CD4-positive, alpha-beta T cell treated with Interleukin-17A for 4 hours (primary cell): ENCODE results near the gene FOSL1.
A peak's percentile ranks its signal among the peaks of the same experiment; 100 is the strongest.
"Not testable (repeated sequence)": the region's sequence is repeated elsewhere in the genome, so short reads cannot be mapped to it uniquely, and the experiment has no call there.

Source experiments
- DNase-seq: peaks from one replicate; pipeline ENCODE4 v3.0.0-alpha.2; 2020; ENCODE audit warnings: mixed read lengths

The FOSL1 gene

DNA sequence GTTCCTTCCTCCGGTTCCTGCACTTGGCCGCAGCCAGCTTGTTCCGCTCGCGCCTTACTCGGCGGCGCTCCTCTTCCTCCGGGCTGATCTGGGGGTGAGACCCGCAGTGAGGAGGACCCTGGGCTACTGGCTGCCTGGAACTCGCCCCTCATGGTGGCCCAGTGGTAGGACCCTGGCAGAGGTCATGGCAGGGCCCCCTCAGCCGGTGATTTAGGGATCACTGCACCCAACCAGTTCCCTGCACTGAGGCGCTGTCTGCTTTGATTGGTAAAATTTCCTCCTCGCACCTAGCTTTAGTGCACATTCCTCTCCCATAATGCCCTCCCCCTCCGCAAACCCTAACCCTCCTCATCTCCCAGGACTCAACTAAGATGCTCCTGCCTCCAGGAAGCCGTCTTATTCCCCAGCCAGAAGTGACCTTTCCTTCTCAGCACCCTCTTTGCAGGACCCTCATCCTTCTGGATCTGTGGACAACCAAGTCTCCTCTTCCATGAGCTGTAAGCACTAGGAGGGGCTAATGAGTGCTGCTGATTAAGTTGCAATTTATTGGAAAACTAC lies 6.1 kb downstream of the FOSL1 start:
- DNase-seq = peak; percentile 55

DNA sequence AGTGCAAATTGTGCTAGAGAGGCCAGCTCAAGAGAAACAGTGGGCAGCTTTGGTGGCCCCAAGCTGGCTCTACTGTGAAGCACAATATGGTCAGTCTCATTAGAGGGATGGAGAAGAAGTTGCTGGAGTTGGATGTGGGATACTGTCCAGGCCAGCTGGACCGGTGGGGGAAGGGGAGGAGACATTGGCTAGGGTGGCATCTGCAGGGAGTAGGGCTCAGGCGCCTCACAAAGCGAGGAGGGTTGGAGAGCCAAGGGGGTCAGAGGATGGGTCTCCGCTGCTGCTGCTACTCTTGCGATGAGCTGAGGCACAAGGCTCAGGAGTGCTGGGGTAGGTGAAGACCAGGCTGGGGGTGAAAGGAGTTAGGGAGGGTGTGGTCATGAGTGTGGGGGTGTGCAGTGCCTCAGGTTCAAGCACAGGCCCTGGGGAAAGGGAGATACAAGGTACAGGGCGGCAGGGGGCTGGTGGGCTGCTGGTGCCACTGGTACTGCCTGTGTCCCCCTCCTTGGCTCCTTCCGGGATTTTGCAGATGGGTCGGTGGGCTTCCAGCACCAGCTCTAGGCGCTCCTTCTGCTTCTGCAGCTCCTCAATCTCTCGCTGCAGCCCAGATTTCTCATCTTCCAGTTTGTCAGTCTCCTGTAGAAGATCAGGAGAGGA lies 7.4 kb downstream of the FOSL1 start:
- DNase-seq = no peak

DNA sequence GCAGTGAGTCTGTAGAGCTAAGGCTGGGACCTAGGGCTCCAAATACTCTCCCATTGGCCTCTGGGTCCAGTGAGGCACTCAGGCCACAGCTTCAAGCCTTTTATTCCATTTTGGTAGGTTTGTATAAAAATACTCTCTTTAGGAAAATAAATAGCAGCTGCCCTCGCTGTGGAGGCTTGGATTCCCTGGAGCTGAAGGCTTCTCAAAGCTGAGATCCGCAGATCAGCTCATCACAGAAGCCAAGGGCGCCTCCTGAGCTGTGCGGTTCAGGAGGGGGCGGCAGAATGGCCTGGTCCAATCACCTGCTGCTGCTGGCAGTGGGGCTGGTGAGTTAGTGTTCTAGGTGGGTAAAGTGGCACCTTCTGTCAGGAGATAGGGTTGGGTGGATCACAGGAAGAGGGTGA lies 8.0 kb downstream of the FOSL1 start:
- not testable (repeated sequence) for DNase-seq

DNA sequence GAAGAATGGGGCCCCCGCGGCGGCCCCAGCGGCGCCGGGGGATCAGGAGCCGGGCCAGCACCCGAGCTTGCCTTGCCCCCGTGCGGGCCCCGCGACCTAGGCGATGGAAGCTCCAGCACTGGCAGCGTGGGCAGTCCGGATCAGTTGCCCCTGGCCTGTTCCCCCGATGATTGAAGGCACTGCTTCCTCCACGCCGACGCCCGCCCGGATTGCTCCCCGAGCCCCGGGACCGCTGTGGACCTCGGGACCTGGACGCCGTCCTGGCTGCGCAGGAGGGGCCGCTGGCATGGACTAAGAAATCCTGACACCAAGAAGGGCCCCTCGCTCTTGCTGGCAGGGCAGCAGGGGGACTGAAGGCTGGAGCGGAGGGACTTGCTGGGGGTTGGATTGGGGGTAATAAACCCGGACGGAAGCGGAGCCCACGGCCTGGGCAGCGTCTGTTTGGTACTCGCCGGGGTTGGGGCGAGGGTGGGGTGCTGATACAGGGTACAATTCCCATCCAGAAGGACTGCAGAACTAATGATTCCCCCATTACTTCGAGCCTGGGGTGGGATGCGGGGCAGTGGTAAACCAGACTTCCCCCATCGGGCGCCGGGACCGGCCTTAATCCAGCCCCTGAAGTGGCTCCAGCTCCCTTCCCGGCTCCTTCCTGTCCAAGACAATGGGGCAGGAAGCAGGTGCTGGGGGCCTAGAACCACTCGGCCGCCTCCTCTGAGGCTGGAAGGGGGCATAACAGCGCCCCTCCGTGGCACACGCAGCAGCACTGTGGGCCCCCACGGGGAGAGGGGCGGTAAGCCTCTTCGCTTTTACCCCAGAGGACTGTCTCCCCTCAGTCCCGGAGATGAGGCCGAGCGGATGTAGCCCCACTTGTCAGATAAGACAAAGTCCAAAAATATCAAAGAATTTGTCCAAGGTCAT lies 8.7 kb downstream of the FOSL1 start:
- DNase-seq = peak; percentile 35

DNA sequence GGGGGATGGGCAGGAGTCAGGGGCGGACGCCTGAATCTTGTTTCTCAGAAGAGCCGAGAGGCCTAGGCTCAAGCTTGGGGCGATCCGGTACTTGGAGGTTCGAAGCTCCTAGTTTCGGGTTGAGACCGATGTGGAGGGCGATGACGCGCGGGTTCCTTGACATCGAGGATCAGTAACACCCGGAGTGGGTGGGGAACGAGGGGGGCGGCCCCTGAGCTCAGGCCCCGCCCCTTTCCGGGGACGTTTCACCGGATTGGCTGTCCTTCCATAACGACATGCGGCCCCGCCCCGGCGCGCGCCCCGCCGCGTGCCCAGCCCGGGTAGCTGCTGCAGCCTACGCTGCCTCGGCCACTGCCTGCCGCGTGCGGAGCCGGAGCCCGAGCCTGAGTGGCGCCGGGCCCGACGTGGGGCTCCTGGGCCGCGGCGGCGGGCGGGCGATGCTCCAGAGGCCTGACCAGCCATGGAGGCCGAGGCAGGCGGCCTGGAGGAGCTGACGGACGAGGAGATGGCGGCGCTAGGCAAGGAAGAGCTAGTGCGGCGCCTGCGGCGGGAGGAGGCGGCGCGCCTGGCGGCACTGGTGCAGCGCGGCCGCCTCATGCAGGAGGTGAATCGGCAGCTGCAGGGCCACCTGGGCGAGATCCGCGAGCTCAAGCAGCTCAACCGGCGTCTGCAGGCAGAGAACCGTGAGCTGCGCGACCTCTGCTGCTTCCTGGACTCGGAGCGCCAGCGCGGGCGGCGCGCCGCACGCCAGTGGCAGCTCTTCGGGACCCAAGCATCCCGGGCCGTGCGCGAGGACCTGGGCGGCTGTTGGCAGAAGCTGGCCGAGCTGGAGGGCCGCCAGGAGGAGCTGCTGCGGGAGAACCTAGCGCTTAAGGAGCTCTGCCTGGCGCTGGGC lies 9.6 kb downstream of the FOSL1 start, which contains the start of gene CCDC85B:
Gene CCDC85B, plus strand, starts transcription at position 350 of the 895 bp plus-strand sequence. Its CDS starts 111 bp downstream, at position 461.
- DNase-seq = peak; percentile 99

DNA sequence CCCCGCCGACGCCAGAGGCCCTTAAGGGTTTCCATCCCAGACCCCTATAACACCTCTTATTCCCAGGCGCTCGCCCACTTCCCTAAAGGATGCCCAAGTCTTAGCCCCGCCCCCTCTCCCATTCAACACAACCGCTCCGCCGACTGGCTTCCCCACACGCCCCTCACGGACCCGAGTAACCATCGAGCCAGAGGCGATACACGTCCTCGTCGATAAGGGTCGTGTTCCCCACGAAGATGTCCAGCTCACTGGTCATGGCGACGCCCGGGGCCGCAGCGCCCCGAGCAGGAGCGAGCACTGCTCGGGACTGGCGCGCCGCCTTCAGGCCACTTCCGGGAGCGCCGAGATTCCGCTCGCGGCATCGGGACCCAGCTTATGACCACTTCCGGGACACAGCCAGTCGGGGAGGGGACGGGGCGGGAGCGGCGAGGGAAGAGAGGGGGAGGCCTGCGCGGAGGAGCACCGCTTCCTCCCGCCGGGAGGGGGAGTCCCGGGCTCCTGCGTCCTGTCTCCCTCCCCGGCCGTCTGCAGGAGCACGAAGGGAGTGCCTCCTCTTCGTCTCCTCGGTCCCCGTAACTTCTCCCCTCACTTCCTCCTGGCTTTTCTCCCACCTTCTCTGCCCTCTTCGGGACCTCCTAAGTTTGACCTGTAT lies 11.9 kb downstream of the FOSL1 start, which contains the start of gene FIBP:
Gene FIBP, minus strand, starts transcription at position 309 of the 652 bp plus-strand sequence. Its CDS starts 53 bp downstream, at position 256.
- DNase-seq = peak; percentile 96

DNA sequence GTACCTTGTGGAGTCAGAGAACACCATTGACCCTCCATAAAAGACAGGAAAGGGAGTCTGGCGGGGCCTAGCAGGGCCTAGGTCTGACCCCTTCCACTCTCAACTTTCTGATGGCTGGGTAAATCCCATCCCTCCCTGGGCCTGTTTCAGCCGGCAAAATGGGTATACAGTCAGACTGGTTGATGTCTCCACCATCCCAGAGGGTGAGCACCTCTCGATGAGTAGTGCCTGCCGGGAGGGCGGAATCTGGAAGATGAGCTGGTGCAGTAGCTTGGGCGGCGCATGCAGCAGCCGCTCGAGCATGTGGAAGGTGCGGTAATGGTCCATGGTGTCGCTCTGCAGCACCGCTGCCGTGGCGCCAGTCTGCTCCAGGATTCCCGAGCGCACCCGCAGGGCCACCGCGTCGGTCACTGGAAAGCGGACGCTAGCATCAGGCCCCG lies 12.4 kb downstream of the FOSL1 start:
- peak; percentile 47 for DNase-seq

DNA sequence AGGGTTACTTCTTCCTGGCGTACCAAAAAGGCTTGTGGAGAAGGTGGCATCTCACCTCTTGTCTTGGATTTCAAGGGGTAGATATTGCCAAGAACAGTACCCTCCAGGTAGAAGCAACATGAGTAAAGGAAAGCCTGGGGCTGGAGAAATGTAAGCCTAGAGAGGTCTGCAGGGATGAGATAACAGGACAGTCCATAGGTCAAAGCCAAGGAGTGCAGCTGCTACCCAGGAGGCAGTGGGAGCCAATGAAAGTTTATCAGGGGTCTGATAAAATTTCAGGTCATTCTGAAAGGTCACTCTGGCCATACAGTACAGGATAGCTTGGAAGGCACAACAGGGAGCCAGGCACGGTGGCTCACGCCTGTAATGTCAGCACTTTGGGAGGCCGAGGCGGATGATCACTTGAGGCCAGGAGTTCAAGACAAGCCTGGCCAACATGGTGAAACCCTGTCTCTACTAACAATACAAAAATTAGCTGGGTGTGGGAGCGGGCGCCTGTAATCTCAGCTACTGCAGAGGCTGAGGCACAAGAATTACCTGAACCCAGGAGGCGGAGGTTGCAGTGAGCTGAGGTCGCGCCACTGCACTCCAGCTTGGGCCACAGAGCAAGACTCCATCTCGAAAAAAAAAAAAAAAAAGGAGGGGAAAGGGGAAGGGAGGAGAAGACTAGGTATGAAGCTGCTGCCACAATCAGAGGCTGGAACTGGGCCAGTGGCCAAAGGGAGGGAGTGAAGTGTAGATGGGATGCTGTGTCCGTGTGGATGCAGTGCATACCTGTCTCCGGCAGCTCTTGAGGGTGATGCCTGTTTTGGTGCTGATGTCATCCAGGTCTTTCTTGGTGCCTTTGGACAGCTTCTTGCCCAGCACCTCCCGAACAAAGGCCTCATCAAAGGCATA lies 13.1 kb downstream of the FOSL1 start:
- DNase-seq = no peak

DNA sequence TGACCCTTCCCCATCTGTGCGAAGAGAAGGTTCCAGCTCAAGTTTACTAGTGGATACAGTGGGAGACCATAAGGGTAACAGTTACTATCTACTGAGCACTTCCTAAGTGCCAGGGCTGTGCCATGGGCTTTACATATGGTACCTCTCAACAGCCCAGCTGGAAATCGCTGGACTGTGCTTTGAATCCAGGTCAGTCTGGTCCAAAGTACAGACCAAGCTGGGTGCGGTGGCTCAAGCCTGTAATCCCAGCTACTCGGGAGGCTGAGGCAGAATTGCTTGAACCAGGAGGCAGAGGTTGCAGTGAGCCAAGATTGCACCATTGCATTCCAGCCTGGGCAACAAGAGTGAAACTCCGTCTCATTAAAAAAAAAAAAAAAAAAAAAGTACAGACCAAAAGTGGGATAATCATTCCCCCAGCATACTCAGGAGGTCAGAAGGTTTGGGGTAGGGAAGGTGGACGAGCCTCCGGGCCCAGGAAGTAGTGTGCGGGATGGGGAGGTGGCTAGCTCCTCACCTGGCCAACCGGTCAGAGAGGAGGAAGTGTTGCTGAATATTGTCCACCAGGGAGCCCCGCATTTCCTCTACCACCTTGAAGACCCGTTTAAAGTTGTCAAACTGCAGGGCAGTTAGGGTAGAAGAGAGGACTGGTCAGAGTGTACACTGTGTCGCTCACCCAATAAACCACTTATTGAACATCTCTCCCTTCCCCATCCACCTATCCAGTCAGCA lies 14.2 kb downstream of the FOSL1 start:
- no peak for DNase-seq

DNA sequence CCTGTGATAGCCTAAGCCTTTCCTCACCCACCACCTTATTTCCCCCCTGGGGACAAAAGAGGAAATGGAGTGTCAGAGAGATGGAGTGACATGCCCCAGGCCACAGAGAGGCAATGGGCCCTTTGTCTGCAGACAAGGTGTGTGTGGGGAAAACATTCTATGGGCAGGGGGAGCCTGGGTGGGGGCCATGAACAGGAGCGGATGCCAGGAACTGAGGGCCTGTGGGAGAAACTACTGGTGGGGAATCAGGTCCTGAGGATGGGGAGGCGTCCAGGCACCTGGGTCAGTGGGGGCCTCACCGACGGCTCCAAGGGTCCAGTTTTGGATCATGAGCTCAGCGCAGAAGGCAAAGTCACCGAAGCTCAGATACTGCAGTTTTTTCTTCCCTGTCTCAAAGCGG lies 15.0 kb downstream of the FOSL1 start:
- no peak for DNase-seq

DNA sequence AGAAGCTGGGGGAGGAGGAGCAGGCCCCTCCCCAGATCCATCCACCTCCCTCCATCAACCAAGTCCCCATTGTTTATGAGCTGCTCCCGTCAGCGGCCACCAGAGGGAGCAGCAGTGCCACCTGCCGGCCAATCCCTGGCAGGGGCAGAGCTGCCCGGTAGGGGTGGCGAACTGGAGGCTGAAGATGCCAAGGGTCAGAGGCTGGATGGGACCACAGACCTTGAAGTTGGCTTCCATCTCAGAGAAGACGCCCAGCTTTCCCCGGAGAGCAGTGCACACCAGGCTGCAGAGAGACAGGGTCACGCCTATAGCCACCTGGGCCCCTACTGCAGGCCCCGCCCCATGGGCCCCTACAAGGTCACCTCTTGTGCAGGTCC lies 15.5 kb downstream of the FOSL1 start:
- peak; percentile 86 for DNase-seq

DNA sequence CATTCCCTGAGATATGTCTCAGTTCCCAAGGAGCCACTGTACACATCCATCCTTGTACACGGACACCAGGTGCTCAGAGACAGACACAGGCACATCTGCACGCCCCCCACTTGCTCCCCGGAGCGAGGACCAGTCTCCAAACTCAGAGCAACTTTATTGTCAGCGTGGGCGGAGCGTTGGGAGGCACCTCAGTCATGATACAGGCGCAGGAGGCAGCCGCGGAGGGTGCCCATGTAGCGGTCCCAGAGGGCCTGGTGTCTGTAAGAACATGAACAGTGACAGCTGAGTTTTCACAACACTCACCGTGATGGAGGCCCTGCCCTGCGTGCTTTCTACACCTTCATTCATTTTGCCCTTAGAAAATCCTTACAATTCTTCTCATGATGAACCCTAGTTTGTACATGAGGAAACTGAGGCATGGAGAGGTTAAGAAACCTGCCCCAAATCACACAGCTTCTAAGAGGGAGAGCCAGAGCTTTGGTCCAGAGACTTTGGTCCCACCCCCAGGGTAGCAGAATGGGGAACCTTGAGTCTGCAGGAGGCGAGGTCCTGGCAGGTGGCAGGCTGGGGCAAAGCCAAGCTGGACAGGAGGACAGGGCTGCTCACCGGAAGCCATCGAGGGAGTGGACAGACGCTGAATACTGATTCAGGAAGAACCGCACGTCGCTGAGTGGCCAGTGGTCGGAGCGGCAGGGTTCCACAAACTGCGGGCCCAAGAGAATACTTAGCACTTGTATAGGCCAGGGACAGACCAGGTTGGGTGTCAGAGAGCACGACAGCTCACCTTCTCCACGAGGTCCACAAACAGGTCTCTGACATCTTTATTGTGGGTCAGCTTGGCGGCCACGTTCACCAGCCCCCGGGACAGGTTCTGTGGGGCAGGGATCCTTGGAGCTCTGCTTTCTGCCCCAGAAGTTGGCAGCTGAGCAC lies 16.1 kb downstream of the FOSL1 start:
- DNase-seq = no peak

DNA sequence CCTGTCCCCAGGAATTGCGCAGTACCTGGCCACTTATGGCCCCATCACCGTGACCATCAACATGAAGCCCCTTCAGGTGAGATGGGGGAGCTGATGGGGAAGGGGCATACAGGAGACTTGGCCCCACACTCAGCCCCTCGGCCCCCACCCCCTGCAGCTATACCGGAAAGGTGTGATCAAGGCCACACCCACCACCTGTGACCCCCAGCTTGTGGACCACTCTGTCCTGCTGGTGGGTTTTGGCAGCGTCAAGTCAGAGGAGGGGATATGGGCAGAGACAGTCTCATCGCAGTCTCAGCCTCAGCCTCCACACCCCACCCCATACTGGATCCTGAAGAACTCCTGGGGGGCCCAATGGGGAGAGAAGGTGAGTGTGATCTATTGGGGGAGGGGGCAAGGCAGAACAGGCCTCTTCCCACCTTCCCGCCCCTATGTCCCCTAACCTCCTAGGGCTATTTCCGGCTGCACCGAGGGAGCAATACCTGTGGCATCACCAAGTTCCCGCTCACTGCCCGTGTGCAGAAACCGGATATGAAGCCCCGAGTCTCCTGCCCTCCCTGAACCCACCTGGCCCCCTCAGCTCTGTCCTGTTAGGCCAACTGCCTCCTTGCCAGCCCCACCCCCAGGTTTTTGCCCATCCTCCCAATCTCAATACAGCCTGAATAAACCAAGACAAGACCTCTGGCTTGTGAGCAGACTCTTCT lies 17.0 kb downstream of the FOSL1 start:
- no peak for DNase-seq

DNA sequence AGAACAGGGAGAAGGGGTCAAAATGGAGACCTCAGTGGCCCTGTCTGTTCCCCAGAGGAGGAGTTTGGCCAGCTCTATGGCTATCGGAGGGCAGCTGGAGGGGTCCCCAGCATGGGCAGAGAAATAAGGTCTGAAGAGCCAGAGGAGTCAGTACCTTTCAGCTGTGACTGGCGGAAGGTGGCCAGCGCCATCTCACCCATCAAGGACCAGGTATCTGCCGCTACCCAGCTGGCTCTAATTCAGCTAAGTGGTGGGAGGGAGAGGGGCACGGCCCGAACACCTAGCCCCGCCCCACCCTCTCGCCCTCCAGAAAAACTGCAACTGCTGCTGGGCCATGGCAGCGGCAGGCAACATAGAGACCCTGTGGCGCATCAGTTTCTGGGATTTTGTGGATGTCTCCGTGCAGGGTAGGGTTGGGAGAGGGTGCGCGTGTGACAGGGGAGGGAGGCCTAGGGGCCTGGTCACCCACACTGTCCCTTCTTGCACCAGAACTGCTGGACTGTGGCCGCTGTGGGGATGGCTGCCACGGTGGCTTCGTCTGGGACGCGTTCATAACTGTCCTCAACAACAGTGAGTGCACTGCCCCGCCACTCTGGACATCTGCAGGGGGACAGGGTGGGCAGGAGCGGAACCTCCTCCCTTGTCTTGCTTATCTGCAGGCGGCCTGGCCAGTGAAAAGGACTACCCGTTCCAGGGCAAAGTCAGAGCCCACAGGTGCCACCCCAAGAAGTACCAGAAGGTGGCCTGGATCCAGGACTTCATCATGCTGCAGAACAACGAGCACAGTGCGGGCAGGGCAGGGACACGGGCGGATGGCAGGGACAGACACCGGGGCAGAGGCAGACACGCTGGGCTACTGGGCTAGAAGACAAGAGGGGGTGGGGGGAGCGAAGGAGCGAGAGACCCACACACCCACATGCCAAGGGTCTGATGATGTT lies 17.8 kb downstream of the FOSL1 start:
- DNase-seq = no peak

DNA sequence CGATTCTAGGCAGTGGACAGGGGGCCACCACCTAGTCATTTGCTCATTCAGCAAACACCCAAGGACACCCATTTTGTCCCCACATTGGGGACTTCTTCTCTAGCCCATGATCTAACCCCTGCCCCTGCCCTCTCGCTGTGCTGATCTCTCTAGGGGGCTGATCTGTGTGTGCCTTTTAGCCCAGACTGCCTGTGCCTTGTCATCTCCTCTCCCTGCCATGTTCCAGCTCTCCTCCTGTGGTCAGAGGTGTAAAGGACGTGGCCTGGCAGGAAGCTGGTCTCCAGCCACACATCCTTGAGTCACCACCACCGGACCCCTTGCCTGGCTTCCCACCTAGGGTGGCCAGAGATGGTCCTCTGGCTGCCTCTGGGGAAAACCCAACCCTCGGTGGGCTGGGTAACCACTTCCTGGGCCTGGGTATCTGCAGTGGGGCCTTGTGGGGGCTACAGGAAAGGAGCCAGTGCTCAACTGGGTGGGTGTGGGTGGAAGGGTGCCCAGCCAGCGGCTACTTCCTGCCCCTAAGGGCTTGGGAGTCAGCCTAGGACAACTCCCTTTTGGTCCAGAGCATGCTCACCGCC lies 19.3 kb downstream of the FOSL1 start:
- peak; percentile 4 for DNase-seq

DNA sequence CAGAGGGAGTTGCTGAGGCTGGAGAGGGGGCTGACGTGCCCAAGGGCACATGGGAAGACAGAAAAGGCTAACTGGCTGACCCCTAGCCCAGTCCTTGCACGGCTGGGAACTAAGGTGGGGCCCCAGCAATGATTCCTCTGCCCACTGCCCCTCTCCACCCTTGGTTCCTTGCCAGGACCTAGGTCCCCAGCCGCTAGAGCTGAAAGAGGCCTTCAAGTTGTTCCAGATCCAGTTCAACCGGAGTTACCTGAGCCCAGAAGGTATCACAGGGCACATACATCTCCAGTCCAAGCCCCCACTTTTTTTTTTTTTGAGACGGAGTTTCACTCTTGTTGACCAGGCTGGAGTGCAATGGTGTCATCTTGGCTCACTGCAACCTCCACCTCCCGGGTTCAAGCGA lies 20.2 kb downstream of the FOSL1 start:
- no peak for DNase-seq

DNA sequence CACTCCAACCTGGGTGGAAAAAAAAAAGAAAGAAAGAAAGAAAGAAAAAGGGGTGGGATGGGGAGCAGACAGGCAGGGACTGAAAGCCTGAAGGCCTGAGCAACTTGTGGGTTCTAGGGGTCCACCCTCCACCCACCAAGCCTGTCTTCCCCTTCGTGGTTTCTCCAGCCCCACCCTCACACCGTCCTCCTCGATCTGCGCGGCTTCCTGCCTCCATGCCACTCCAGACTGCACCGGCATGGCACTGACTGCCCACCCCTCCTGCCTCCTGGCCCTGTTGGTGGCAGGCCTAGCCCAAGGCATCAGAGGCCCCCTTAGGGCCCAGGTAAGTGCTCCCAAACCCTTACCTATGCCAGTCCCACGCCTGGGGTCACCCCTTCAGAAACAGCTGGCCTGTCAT lies 20.6 kb downstream of the FOSL1 start, which contains the start of gene CTSW:
Gene CTSW, plus strand, starts transcription at position 221 of the 400 bp plus-strand sequence. Its CDS starts 18 bp downstream, at position 239.
- DNase-seq = peak; percentile 64
